Kasumi-1 (cell line): Measurements from ENCODE around the gene LSM10.

Experiments used
- DNase-seq, 2 experiments: peaks; one replicate each; lab custom pipeline; 2025; lab: John Stamatoyannopoulos, UW

The LSM10 gene

GRCh38 chr1:36351227-36351977, 46.3 kb downstream of the LSM10 start:
- DNase-seq, result peak; percentile 38 to 40

- peak; percentile 51 to 55 for DNase-seq
Measured at GRCh38 chr1:36350659-36351226, 47.0 kb downstream of the LSM10 start.

- DNase-seq, result no peak
Measured at GRCh38 chr1:36349839-36350238, 47.9 kb downstream of the LSM10 start.

- DNase-seq, result no peak
Measured at GRCh38 chr1:36349241-36349671, 48.5 kb downstream of the LSM10 start.

- no peak for DNase-seq
Measured at GRCh38 chr1:36346741-36347370, 50.9 kb downstream of the LSM10 start.

- no peak for DNase-seq
Measured at GRCh38 chr1:36345353-36345752, 52.4 kb downstream of the LSM10 start.

- DNase-seq, result no peak
Measured at GRCh38 chr1:36344395-36344680, 53.4 kb downstream of the LSM10 start.

- DNase-seq, result no peak
Measured at GRCh38 chr1:36343651-36344394, 53.9 kb downstream of the LSM10 start.
